ENCODE results near the gene ELF1.

DNA sequence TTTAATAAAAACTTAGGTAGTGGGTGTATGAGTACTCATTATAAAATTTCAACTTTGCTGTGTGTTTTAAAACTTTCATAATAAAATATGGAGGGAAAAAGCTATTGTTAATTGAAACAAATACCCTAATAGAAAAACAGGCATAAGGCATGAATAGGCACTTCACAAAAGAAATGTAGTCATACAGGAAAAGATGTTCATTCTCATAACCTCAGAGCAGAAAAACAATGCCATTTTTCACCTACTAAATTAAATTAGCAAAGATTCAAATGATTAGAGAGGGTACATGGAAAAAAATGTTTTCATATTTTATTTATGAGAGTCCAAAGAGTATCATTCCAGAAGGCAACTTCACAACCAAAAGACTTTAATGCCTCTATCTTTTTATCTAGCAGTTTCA lies 20.6 kb upstream of the ELF1 start:
- TF ChIP-seq, protein P1, sequence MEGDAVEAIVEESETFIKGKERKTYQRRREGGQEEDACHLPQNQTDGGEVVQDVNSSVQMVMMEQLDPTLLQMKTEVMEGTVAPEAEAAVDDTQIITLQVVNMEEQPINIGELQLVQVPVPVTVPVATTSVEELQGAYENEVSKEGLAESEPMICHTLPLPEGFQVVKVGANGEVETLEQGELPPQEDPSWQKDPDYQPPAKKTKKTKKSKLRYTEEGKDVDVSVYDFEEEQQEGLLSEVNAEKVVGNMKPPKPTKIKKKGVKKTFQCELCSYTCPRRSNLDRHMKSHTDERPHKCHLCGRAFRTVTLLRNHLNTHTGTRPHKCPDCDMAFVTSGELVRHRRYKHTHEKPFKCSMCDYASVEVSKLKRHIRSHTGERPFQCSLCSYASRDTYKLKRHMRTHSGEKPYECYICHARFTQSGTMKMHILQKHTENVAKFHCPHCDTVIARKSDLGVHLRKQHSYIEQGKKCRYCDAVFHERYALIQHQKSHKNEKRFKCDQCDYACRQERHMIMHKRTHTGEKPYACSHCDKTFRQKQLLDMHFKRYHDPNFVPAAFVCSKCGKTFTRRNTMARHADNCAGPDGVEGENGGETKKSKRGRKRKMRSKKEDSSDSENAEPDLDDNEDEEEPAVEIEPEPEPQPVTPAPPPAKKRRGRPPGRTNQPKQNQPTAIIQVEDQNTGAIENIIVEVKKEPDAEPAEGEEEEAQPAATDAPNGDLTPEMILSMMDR (IDR thresholded peaks at IDR 0.05) = no peak
- TF ChIP-seq POLR2A (IDR thresholded peaks at IDR 0.05) = no peak
